ENCODE results near the gene HOXD11.

HOXD11 gene

GRCh38 chr2:176106581-176107539 is at the start of gene HOXD11:
TSS of gene HOXD11 (plus strand) at chr2:176107280. CDS start at chr2:176107356, 76 bp downstream.
- no peak for DNase-seq (ENCODE audit: low spot score)

DNA sequence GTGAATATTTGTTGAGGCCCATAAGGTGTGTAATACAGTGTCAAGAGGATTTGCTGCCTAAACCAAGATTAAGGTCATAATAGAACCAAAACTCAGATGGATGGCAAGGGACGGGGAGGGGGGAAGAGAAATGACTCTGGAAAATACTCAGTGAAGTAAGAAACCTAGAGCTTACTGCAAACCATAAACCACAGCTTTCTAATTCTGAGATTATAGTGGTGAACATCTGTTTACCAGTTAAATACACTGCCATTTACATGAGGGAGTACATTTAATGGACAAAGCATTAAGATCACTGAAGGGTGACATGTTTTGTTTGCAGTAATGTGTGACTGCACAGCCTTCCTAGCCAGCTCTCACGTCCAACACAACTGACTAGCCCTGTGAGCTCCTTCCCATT is 43.1 kb upstream of the HOXD11 start:
- no peak for DNase-seq (ENCODE audit: low spot score)

GRCh38 chr2:176066645-176067588 is 40.2 kb upstream of the HOXD11 start:
- no peak for DNase-seq (ENCODE audit: low spot score)

DNA sequence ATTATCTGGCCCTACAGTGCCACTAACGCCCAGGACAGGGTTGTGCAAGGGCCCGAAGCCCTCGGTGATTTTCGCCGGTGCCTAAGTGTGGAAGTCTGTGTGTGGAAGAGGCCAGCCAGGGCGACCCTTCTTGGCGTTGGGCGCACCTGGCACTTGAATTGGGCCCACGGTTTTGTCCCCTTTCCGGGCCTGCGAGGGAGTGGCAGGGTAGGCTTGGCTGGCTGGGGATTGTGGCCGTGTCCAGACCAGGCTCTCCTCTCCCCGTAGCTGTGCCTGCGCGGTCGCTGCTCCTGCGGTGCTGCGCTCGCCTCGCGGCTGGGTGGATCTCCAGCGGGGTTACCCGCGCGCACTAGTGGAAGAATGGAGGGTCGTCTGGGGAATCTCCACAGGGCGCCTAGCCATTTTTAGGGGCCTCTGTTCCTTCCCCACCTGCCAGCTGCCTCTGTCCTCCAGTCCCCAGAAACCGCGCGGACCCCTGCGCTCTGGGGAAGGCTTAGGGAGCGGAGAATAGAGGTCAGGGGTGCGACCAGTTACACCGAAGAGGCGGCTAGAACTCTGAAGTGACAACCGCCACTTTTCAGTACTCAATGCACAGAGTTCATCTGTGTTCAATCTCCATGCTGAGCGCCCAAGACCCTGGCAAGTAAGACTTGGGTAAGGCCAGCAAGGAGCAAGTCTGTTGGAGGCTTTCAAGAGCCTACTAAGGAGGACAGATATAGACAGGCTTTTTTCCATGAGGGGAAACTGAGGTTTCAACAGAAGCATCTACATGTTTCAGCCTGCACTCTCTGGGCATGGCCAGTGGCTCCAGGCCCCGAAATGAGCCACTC is 39.3 kb upstream of the HOXD11 start:
- DNase-seq (ENCODE audit: low spot score) = no peak

DNA sequence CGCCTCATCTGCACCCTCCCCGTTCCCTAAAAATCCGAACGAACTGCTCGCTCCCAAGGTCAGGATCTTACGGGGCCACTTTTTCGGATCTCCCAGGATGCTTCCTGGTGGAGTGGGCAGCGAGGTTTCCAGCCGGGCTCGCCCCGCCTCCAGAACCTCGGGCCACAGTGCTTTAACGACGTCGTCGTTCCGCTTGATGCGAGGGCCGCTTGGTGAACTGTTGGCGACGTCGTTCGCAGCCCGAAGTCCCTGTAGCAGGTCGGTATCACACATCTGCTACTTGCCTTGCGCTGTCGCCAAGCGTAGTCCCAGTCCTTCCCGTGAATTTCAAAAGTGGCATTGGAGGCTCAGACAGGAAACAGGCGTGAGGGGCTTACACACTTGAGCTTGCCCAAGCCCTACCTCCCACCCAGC is 38.7 kb upstream of the HOXD11 start:
- DNase-seq (ENCODE audit: low spot score) = no peak

DNA sequence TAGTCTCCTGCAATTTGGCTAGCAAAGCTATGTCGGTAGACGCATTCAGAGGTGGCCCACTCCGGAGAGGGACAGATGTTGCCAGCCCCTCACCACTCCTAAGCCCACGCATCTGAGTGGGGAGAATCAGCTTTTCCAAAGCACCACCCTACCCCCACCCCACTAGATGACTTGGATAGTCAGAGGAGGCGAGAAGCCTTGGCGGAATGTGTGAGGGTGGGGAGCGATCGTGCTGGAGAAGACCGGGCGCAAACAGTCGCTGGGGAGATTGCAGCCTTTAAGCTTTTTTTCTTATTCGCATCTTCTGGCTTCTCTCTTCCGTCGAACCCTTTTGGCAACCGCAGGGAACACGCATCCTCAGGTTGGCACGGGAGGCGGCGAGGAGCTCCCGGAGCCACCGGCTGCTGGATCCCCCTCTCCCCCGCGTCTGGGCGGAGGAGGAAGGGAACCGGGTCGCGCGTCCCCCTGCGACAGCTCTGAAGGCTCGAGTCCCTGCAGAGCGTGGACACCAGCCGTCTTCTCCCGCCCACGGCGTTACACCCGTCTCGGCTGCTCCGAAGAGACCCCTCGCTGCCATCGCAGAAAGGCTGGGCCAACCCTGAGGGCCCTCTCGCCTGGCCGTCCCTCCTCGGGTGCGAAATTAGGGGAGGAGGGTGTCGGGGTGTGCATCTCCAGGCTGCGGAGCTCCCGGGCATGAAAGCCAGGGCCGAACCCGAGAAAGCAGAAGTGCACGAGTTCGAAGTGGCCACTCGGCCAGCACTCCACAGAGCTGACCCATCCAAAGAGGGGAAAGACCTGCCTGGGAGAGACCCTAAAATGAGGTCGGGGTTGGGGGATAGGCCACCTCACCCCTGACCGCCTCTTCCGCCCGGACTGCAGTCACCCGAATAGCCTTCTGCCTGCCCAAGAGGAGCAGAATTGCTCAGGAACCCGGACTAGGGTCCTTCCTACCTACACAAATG is 35.5 kb upstream of the HOXD11 start:
- DNase-seq (ENCODE audit: low spot score) = no peak

DNA sequence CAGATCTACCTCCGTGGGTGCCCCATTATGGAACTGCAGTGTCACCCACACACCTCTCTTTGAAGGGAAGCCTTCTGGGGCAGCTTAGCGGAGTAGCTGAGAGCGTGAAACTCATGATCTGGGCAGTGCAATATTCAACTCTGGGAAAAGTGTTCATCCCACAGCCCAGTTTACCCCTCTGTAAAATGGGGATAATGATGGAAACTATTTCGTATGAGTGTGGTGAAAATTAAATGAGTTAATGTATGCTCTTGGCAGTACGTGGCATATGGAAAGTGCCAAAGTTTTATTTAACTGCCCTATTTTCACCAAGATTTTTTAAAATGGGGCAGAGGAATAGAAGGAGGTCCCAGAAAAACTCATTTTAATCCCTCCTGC is 34.8 kb upstream of the HOXD11 start:
- DNase-seq (ENCODE audit: low spot score) = no peak

DNA sequence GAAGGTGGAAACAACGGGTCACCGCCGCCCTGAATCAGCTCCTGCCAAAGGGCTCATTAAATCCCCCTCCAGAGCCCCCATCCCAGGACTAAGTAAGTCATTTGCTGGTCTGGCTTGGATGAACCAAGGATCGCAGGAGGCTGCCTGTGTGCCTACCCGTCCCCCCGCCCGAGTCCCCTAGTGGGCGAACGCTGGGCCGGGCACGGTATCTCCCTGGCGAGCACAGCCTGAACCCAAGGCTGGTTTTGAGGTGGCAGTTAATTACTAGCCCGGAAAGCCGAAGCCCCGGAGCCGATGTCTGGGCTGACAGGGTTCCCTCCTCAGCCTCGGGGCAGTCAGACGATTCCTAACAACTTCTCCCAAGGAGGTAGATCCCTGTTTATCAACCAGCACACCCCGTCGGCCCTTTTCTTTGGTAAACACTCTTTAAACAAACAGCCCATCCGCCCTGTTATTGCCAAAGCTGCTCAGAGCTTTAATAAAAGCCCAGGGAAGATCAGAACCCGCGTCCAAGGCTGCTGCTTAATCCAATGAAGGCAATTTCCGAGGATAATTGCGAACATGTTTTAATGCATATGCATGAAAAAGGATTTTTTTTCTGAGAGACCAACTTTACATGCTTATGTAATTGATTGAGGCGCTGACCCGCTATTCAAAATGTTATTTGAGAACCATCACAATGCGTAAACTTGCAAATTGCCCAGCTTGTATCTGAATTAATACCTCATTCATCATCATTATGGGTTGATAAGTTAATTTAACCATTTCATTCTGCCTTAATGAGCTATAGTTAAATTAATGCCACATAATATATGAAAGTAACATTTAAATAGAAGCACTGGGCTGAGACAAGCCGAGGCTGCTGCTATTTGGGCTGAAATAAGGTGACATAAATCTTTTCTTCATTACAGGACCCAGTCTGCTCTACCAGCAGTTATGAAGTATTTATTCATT is 33.9 kb upstream of the HOXD11 start:
- no peak for DNase-seq (ENCODE audit: low spot score)

DNA sequence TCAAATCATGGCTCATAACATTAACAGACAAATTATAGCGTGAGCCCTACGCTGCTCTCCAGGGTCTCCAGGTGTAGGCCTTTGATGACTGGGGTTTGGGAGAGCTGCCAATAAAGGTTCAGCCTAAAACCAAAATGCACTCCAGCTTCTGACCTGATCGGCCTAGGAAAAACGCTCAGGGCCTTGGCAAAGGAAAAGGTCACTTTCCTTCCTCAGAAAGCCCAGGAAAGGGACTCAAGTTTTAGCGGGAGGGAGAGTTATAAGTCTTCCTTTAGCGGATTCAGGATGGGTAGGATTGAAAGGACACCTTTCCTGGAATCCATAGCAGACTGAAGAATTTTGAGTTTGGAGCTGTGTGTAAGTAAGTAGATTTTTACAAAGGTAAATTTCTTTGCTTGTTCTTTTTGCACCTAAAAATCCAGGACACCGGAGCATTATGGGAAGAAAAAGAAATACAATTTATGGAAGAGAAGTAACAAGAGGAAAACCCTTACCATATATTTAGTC is 32.1 kb upstream of the HOXD11 start:
- no peak for DNase-seq (ENCODE audit: low spot score)

- DNase-seq (ENCODE audit: low spot score) = no peak
Observed at GRCh38 chr2:176075481-176075880, 31.6 kb upstream of the HOXD11 start.

DNA sequence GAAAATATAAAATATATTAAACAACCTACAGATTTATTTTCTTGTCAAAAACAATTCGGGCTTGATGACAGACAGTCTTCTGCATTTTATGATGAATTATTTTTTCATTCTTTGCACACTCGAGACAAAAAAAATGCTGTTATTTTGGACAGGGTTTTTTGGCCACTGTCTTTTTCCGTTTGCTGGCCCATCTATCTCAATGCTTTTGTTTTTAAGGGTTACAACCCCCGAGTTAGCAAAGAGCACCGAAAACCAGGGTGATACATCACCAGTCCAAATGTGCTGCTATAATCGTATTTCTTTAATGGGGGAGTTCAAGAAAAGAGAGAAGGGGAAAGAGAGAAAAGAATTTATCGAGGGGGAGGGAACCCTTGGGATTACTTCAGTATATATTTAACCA is 31.0 kb upstream of the HOXD11 start:
- DNase-seq (ENCODE audit: low spot score) = no peak

DNA sequence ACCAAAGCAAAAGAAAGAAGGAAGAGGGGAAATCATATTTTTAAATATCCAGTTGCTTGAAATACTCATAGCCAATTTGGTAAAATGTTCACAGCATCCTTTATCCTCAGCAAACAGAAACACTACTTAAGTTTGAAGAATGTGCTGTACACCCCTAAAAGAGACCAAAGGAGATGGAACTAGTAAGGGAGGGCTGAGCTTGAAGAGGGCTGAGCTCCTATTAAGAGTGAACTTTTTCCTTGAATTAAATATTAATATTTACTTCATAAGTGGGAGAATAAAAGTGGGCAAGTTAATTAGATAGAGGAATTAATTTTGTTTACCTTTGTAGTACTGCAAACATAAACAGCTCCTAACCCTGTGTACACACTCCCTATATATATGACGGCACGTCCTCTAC is 30.3 kb upstream of the HOXD11 start:
- no peak for DNase-seq (ENCODE audit: low spot score)

- DNase-seq (ENCODE audit: low spot score) = no peak
Observed at GRCh38 chr2:176078541-176079284, 28.4 kb upstream of the HOXD11 start.

GRCh38 chr2:176079285-176079830 is 27.7 kb upstream of the HOXD11 start:
- DNase-seq (ENCODE audit: low spot score) = no peak

DNA sequence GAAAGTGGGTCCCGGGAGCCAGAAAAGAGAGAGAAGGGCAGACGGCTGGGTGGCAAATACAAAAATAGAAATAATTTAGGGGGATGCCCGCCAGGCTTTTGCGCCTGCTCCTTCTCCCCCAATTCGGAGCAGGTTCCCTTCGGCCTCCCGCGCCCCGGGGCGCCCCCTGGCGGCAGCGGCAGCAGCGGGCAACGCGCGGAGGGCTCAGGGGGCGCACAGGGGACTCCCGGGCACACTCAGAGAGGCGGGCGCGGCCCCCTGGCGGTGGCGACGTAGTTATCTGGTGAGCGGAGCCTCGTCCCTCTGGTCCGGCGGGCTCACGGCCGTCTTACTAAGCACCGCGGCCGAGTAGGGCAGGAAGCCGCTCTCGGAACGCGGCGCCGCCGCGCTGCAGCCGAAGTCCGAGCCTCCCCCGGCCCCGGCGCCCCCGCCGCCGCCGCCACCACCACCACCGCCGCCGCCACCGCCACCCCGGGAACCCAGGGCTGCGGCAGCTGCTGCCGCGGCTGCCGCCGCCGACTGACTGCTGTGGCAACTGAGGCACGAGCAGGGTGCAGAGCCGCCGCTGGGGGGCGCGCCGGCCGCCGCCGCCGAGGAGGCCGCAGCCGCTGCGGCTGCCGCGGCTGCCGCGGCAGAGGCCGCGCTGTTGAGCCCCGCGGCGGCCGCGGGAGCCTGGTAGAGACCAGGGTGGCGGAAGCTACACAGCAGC is 27.1 kb upstream of the HOXD11 start:
- peak; percentile 85 for DNase-seq (ENCODE audit: low spot score)

GRCh38 chr2:176080540-176081375 is 26.3 kb upstream of the HOXD11 start:
- no peak for DNase-seq (ENCODE audit: low spot score)

- DNase-seq (ENCODE audit: low spot score) = no peak
Observed at GRCh38 chr2:176081376-176081836, 25.7 kb upstream of the HOXD11 start.
